ENCODE data around the gene GAREM2.

The GAREM2 gene

GRCh38 chr2:26169681-26170414 lies 3.0 kb upstream of the GAREM2 start:
- DNase-seq (ENCODE audit: low read depth in 2 of 2), result no peak

DNA sequence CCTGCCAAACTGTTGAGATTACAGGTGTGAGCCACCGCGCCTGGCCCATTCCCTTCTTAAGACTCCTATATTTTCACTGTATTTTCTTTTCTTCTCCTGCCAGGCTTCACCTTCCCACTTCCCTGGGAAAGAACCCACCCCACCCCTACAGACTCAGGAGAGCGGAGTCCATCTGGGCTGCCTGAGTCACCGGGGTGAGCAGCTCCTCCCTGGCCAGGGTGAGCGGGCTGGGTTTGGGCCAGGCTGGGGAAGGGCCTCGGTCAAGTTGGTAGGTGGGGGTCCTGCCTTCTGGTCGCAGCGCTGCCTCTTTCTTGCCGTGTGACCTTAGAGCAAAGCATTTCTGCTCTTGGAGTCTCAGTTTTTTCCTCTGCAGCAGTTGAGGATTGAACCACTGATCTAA lies 2.1 kb upstream of the GAREM2 start:
- no peak for DNase-seq (ENCODE audit: low read depth in 2 of 2)

GRCh38 chr2:26172189-26172870 lies 558 bp upstream of the GAREM2 start:
- no peak for DNase-seq (ENCODE audit: low read depth in 2 of 2)

DNA sequence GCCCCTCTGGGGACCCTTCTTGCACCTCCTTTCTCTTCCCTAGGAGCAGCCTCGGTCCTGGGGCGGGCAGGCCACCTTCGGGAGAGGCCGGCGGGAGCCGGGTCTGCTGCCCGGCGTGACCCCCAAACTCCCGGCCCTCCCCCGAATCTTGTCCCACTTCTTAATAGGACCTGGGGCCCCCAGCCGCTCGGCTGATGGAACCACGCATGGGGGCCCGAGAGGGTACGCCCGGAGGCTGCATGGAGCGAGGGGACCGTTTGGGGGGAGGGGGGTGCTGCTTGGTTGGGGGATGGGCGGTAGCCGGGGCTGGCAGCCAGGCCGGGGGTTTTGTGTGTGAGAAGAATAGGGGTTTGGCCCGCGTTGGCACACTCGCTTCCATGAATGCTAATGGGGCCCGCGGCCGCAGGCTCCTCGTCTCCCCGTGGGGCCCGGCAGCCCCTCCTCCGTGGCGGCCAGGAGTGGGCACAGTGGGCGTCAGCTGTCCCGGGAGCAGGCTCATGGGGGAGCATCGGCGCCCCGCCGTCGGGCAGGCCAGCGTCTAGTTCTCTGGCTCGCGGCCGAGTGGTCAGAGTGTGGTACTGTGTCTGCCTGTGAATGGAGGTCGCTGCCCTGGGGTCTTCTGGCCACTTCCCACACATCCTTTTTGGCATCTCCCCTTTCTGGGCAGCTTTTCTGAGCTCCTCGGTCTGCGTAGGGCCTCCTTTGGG lies 1.0 kb downstream of the GAREM2 start:
- no peak for DNase-seq (ENCODE audit: low read depth in 2 of 2)

- no peak for DNase-seq (ENCODE audit: low read depth in 2 of 2)
Measured at GRCh38 chr2:26174691-26175465, 2.0 kb downstream of the GAREM2 start.

DNA sequence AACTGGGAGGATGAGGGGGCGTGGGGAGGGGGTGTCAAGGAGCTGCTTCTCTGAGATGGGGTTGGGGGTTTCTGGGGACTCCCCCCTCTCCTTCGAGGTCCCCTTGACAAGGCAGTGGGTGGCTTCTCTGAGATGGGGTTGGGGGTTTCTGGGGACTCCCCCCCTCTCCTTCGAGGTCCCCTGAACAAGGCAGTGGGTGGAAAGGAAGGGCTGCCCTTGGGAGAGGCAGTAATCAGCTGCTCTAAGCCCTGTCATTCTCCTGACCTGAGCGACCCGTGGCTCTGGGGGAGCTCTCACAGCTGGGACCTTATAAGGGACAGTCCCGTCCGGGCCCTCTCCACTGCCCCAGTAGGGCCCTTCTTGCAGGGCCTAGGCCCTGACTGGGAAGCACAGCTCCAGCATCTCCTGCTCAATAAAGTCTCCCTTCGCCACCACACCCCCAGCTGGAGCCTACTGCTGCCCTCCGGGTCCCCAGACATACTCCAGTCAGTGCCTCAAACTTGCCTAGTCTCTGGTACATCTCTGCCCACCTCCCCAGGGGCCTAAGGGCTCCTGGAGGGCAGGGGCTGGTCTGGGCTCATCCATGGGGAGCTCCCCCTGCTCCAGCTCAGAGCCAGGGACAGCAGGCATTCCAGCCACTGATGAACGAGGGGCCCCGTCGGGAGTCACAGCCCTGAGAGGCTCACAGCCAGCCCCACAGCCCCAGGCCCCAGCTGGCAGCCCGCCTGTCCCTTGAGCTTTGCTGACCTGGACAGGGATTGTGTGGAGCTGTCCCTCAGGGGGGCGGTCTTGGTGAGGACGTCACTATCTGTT lies 2.8 kb downstream of the GAREM2 start:
- DNase-seq (ENCODE audit: low read depth in 2 of 2), result no peak

GRCh38 chr2:26176279-26176615 lies 3.4 kb downstream of the GAREM2 start:
- no peak for DNase-seq (ENCODE audit: low read depth in 2 of 2)

- no peak for DNase-seq (ENCODE audit: low read depth in 2 of 2)
Measured at GRCh38 chr2:26177122-26177521, 4.2 kb downstream of the GAREM2 start.

DNA sequence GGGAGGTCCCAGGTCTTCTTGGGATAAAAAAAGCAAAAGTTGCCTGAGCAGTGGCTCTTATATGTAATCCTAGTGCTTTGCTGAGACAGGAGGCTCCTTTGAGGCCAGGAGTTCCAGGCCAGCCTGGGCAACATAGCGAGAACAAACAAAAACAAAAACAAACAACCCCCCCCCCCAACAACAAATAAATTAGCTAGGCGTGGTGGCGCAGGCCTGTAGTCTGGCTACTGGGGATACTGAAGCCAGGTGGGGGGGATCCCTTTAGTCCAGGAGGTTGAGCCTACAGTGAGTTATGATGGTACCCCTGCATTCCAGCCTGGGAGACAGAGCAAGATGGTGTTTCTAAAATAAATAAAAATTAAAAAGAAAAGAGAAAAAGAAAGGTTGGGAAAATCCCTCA lies 5.4 kb downstream of the GAREM2 start:
- DNase-seq (ENCODE audit: low read depth in 2 of 2), result no peak

GRCh38 chr2:26178746-26179436 lies 6.0 kb downstream of the GAREM2 start:
- DNase-seq (ENCODE audit: low read depth in 2 of 2), result no peak

GRCh38 chr2:26179446-26179913 lies 6.6 kb downstream of the GAREM2 start:
- no peak for DNase-seq (ENCODE audit: low read depth in 2 of 2)

- DNase-seq (ENCODE audit: low read depth in 2 of 2), result no peak
Measured at GRCh38 chr2:26182441-26182840, 9.6 kb downstream of the GAREM2 start.

DNA sequence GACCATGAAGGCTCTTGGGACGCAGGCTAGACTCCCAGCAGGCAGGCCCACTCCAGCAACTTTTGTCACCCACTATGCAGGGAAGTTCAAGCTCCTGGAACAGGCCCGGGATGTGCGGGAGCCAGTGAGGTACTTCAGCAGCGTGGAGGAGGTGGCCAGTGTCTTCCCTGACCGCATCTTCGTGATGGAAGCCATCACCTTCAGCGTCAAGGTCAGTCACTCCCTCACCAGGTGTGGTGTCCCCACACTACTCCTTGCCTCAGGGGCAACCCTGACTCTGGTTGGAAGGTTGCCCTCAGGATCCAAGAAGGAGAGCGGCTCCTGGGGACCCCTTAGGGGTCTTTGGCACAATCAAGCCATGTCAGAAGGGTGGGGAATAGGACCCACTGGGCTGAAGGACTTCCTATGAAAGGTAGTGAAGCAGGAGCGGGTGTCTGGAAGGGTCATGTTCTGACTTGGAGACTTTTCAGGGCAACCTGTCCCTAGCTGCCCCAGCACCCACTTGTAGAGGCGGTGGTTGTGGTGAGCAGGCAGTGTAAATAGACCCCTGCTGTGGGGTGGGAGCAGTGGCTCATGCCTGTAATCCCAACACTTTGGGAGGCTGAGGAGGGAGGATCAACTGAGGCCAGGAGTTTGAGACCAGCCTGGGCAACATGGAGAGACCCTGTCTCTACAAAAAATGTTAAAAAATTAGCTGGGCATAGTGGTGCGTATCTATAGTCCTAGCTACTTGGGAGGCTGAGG lies 10.2 kb downstream of the GAREM2 start:
- DNase-seq (ENCODE audit: low read depth in 2 of 2), result no peak

GRCh38 chr2:26184121-26184520 lies 11.2 kb downstream of the GAREM2 start:
- DNase-seq (ENCODE audit: low read depth in 2 of 2), result no peak

DNA sequence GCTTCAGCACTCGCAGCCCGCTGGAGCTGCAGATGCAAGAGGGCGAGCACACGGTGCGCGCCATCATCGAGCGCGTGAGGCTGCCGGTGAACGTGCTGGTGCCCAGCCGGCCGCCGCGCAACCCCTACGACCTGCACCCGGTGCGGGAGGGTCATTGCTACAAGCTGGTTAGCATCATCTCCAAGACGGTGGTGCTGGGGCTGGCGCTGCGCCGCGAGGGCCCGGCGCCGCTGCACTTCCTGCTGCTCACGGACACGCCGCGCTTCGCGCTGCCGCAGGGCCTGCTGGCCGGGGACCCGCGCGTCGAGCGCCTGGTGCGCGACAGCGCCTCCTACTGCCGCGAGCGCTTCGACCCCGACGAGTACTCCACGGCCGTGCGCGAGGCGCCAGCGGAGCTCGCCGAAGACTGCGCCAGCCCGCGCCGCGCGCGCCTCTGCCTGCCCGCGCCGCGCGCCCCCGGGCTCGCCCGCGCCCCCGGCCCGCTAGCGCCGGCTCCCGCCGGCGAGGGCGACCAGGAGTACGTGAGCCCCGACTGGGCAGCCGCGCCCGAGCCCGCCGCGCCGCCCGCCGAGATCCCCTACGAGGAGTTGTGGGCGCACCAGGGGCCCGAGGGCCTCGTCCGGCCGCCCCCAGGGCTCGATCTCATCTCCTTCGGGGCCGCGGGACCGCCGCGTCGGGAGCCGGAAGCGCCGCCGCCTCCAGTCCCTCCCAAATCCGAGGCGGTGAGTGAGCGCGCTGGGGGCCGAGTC lies 11.8 kb downstream of the GAREM2 start:
- DNase-seq (ENCODE audit: low read depth in 2 of 2), result peak; percentile 54 to 71

GRCh38 chr2:26185304-26185928 lies 12.5 kb downstream of the GAREM2 start:
- DNase-seq (ENCODE audit: low read depth in 2 of 2), result no peak

DNA sequence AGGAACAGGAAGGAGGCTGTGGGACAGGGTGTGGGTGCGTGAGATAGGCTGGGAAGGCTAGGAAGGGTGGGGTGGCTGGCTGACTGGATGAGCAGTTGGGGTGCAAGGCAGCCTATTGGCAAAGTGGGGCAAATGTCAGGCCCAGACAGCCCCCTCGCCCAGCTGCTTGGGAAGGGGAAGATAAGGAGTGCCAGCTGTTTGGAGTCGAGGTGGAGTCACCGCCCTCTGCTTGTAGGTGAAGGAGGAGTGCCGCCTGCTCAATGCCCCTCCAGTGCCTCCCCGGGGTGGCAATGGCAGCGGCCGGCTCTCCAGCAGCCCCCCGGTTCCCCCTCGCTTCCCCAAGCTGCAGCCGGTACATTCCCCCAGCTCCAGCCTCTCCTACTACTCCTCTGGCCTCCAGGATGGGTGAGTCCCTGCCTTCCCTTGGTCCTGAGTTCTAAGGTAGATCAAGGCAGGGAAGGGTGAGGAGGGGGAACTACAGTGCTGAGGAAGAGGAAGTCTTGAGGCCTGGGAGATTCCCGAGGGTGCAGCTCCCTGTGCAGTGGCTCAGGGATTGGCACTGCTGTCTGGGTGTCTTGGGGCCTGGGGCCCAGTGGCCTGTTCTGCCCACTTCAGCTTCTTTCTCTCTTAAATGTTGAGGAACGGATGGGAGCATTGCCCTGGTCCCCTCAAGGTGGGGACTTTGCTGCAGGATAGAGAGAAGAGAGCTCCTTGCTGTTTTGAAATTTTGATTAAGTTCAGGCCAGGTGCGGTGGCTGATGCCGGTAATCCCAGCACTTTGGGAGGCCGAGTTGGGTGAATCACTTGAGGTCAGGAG lies 13.3 kb downstream of the GAREM2 start:
- DNase-seq (ENCODE audit: low read depth in 2 of 2), result no peak

DNA sequence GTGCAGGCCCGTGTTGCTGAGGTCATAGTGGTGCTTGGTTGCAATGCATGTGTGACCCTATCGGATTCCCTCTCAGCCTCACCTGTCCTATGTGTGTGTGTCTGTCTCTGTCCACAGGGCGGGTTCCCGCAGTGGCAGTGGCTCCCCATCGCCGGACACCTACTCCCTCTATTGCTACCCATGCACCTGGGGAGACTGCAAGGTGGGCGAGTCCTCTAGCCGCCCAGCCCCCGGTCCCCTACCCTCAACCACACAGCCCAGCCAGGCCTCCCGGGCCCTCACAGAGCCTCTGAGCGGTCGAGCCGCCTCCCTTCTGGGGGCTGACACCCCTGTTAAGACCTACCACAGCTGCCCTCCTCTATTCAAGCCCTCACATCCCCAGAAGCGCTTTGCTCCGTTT lies 14.2 kb downstream of the GAREM2 start:
- DNase-seq (ENCODE audit: low read depth in 2 of 2), result no peak

All from stimulated activated CD8-positive, alpha-beta memory T cell treated with anti-CD3 and anti-CD28 coated beads, Interleukin-15, amount 100 ng/mL, for 4 hours (primary cell).